Measurements from ENCODE around the gene MAT1A.
"Not testable (repeated sequence)": the region's sequence is repeated elsewhere in the genome, so short reads cannot be mapped to it uniquely, and the experiment has no call there.

DNA sequence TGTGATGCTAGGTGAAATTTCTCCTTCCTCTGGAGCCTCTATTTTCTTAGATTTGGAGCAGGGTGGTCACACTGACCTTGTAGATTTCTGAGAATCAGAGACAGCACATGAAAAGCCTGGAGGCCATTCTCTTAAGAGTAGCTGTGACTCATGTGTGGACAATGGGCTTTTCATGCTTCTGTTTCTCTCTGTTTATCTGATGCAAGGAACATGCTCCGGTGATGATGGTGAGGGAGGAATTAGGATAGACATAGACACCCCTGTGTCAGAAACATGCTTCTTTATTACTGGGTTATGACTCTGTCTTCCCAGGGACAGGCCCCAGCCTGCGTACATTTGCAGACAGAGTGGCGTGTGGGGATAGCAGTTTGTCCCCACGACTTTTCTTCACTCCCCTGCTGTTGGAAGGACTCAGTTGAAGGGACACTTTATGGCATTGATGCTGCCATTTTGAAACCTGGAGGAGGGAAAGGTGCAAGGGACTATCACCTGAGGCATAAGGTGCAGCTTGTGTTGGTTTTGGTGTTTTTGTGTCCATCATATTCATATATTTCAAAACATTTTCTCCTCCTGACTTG is 37.7 kb downstream of the MAT1A start:
- not testable (repeated sequence) for TF ChIP-seq ZNF274 (IDR thresholded peaks at IDR 0.05; ENCODE audit: low read depth, low read length); RAD21 (IDR thresholded peaks at IDR 0.05; ENCODE audit: low read depth); POLR2AphosphoS5 (IDR thresholded peaks at IDR 0.05; ENCODE audit: low read depth, low read length); EZH2 (IDR thresholded peaks at IDR 0.05); EGR1 (IDR thresholded peaks at IDR 0.05; ENCODE audit: low read depth); POLR2A (IDR thresholded peaks at IDR 0.05; ENCODE audit: borderline replicate concordance, extremely low read depth, insufficient read depth, insufficient read length); YY1 (IDR thresholded peaks at IDR 0.05; ENCODE audit: extremely low read depth, insufficient replicate concordance, low read depth, low read length); SRF (IDR thresholded peaks at IDR 0.05; ENCODE audit: low read depth); SP1 (IDR thresholded peaks at IDR 0.05; ENCODE audit: low read depth)
- TF ChIP-seq, protein P1, sequence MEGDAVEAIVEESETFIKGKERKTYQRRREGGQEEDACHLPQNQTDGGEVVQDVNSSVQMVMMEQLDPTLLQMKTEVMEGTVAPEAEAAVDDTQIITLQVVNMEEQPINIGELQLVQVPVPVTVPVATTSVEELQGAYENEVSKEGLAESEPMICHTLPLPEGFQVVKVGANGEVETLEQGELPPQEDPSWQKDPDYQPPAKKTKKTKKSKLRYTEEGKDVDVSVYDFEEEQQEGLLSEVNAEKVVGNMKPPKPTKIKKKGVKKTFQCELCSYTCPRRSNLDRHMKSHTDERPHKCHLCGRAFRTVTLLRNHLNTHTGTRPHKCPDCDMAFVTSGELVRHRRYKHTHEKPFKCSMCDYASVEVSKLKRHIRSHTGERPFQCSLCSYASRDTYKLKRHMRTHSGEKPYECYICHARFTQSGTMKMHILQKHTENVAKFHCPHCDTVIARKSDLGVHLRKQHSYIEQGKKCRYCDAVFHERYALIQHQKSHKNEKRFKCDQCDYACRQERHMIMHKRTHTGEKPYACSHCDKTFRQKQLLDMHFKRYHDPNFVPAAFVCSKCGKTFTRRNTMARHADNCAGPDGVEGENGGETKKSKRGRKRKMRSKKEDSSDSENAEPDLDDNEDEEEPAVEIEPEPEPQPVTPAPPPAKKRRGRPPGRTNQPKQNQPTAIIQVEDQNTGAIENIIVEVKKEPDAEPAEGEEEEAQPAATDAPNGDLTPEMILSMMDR (IDR thresholded peaks at IDR 0.05 in 2 of 3, conservative IDR thresholded peaks at IDR 0.05 in 1 of 3; ENCODE audit: borderline replicate concordance in 1 of 3, insufficient read depth in 1 of 3, low read depth in 2 of 3, low read length in 2 of 3): not testable (repeated sequence)
- TF ChIP-seq, protein P2, sequence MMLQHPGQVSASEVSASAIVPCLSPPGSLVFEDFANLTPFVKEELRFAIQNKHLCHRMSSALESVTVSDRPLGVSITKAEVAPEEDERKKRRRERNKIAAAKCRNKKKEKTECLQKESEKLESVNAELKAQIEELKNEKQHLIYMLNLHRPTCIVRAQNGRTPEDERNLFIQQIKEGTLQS (IDR thresholded peaks at IDR 0.05): not testable (repeated sequence)
- TF ChIP-seq, protein P3, sequence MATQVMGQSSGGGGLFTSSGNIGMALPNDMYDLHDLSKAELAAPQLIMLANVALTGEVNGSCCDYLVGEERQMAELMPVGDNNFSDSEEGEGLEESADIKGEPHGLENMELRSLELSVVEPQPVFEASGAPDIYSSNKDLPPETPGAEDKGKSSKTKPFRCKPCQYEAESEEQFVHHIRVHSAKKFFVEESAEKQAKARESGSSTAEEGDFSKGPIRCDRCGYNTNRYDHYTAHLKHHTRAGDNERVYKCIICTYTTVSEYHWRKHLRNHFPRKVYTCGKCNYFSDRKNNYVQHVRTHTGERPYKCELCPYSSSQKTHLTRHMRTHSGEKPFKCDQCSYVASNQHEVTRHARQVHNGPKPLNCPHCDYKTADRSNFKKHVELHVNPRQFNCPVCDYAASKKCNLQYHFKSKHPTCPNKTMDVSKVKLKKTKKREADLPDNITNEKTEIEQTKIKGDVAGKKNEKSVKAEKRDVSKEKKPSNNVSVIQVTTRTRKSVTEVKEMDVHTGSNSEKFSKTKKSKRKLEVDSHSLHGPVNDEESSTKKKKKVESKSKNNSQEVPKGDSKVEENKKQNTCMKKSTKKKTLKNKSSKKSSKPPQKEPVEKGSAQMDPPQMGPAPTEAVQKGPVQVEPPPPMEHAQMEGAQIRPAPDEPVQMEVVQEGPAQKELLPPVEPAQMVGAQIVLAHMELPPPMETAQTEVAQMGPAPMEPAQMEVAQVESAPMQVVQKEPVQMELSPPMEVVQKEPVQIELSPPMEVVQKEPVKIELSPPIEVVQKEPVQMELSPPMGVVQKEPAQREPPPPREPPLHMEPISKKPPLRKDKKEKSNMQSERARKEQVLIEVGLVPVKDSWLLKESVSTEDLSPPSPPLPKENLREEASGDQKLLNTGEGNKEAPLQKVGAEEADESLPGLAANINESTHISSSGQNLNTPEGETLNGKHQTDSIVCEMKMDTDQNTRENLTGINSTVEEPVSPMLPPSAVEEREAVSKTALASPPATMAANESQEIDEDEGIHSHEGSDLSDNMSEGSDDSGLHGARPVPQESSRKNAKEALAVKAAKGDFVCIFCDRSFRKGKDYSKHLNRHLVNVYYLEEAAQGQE (IDR thresholded peaks at IDR 0.05; ENCODE audit: low read depth): not testable (repeated sequence)
- TF ChIP-seq, protein P4, sequence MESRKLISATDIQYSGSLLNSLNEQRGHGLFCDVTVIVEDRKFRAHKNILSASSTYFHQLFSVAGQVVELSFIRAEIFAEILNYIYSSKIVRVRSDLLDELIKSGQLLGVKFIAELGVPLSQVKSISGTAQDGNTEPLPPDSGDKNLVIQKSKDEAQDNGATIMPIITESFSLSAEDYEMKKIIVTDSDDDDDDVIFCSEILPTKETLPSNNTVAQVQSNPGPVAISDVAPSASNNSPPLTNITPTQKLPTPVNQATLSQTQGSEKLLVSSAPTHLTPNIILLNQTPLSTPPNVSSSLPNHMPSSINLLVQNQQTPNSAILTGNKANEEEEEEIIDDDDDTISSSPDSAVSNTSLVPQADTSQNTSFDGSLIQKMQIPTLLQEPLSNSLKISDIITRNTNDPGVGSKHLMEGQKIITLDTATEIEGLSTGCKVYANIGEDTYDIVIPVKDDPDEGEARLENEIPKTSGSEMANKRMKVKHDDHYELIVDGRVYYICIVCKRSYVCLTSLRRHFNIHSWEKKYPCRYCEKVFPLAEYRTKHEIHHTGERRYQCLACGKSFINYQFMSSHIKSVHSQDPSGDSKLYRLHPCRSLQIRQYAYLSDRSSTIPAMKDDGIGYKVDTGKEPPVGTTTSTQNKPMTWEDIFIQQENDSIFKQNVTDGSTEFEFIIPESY (IDR thresholded peaks at IDR 0.05; ENCODE audit: extremely low read depth, insufficient replicate concordance, low read length): not testable (repeated sequence)
- TF ChIP-seq, protein P5, sequence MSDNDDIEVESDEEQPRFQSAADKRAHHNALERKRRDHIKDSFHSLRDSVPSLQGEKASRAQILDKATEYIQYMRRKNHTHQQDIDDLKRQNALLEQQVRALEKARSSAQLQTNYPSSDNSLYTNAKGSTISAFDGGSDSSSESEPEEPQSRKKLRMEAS (IDR thresholded peaks at IDR 0.05): not testable (repeated sequence)
